K562 (cell line): ENCODE results near the gene TARS1.

Experiments used
- GTF2F1 ChIP-seq: IDR thresholded peaks from 2 replicates; pipeline ENCODE4 v1.6.1; 2011; ENCODE audit warnings: low read depth, low read length, improper control_type of control experiment
- JUN ChIP-seq, 2 experiments: sonication (generic) in 1 of 2; formaldehyde crosslinking in 1 of 2; IDR thresholded peaks; 2 replicates each; pipeline versions ENCODE4 v1.6.1 to v1.8.0; 2012 to 2022; ENCODE audit warnings: borderline replicate concordance in 2 of 2, mild to moderate bottlenecking in 2 of 2, improper control_type of control experiment in 1 of 2, low read depth in 1 of 2, low read length in 1 of 2, missing genetic modification reagents in 1 of 2
- KLF6 ChIP-seq: fragments of 250-450 bp; sonication (Bioruptor Pico); IDR thresholded peaks from 2 replicates; pipeline ENCODE4 v1.4.0; 2020; ENCODE audit warnings: mild to moderate bottlenecking, moderate library complexity, borderline replicate concordance
- NR2C2 ChIP-seq, 2 experiments: fragments of 200-800 bp in 1 of 2; sonication (Bioruptor generic) in 1 of 2; sonication (generic) in 1 of 2; formaldehyde crosslinking in 1 of 2; IDR thresholded peaks; 2 replicates each; pipeline versions ENCODE4 v1.6.1 to v1.8.0; 2016 to 2022; ENCODE audit warnings: mild to moderate bottlenecking in 1 of 2, missing compliant biosample characterization in 1 of 2, missing genetic modification characterization in 1 of 2, missing genetic modification reagents in 1 of 2
- STAT5A ChIP-seq: IDR thresholded peaks from 2 replicates; pipeline ENCODE4 v1.6.1; 2012; ENCODE audit warnings: low read length, inconsistent platforms, borderline replicate concordance
- TEAD4 ChIP-seq, 2 experiments: sonication (generic) in 1 of 2; formaldehyde crosslinking in 1 of 2; IDR thresholded peaks; 2 replicates each; pipeline versions ENCODE4 v1.6.1 to v1.8.0; 2012 to 2022; ENCODE audit warnings: borderline replicate concordance in 1 of 2, inconsistent platforms in 1 of 2, low read length in 1 of 2, mild to moderate bottlenecking in 1 of 2, missing genetic modification reagents in 1 of 2
- ZNF232 ChIP-seq: sonication (generic); formaldehyde crosslinking; IDR thresholded peaks from 2 replicates; pipeline ENCODE4 v1.8.0; 2022; ENCODE audit warnings: mild to moderate bottlenecking, missing genetic modification reagents
- TF ChIP-seq, protein P1 (sequence below), 3 experiments: IDR thresholded peaks in 2 of 3; conservative IDR thresholded peaks in 1 of 3; 2 replicates each; pipeline ENCODE4 v1.5.1; 2011 to 2012; ENCODE audit warnings: low read length in 3 of 3, mild to moderate bottlenecking in 3 of 3, control low read depth in 2 of 3, improper control_type of control experiment in 1 of 3, inconsistent platforms in 1 of 3, low read depth in 1 of 3, mixed read lengths in 1 of 3, moderate library complexity in 1 of 3; ENCODE audit not compliant: insufficient read depth in 2 of 3

DNA sequence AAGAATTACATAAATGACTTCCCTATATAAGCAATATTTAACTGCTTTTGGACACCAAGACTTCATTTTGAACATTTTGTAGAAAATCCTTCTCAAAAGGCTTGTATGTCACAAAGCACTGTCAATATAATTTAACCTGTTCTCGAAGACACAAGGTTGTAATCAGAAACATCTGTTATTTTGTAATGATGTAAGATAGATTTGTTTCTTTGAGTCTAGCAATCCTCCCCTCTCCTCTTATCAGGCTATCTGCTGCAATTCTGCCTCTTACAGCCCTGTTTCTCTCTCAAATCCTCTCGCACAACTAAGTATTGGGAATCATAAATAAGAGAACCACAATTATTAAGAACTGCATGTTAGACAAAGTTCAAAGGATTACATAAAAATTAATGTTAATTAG lies 18.6 kb upstream of the TARS1 start:
- TF ChIP-seq ZNF232 (CRISPR knock-in tag) (no peak), NR2C2 (CRISPR knock-in tag; IDR thresholded peaks at IDR 0.05) (no peak), NR2C2 (tag; IDR thresholded peaks at IDR 0.05) (no peak), STAT5A (no peak), TEAD4 (IDR thresholded peaks at IDR 0.05; ENCODE audit: low read length) (no peak), TEAD4 (CRISPR knock-in tag; IDR thresholded peaks at IDR 0.05; ENCODE audit: borderline replicate concordance) (no peak), GTF2F1 (no peak), KLF6 (CRISPR knock-in tag) (no peak), JUN (IDR thresholded peaks at IDR 0.05; ENCODE audit: borderline replicate concordance, low read depth, low read length) (no peak), JUN (CRISPR knock-in tag; IDR thresholded peaks at IDR 0.05; ENCODE audit: borderline replicate concordance) (no peak)
- TF ChIP-seq, protein P1, sequence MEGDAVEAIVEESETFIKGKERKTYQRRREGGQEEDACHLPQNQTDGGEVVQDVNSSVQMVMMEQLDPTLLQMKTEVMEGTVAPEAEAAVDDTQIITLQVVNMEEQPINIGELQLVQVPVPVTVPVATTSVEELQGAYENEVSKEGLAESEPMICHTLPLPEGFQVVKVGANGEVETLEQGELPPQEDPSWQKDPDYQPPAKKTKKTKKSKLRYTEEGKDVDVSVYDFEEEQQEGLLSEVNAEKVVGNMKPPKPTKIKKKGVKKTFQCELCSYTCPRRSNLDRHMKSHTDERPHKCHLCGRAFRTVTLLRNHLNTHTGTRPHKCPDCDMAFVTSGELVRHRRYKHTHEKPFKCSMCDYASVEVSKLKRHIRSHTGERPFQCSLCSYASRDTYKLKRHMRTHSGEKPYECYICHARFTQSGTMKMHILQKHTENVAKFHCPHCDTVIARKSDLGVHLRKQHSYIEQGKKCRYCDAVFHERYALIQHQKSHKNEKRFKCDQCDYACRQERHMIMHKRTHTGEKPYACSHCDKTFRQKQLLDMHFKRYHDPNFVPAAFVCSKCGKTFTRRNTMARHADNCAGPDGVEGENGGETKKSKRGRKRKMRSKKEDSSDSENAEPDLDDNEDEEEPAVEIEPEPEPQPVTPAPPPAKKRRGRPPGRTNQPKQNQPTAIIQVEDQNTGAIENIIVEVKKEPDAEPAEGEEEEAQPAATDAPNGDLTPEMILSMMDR (IDR thresholded peaks at IDR 0.05 in 2 of 3, conservative IDR thresholded peaks at IDR 0.05 in 1 of 3; ENCODE audit: insufficient read depth in 2 of 3, low read depth in 1 of 3, low read length in 3 of 3), result no peak
